GM08714 (cell line): ENCODE data around the gene UROD.
"Not testable (repeated sequence)": the region's sequence is repeated elsewhere in the genome, so short reads cannot be mapped to it uniquely, and the experiment has no call there.

Experiments used
- H3K4me3 ChIP-seq: fragments of 200-500 bp; sonication (Bioruptor generic); 2 replicates; pipeline ENCODE4 v1.5.1; 2014; ENCODE audit warnings: mild to moderate bottlenecking, low read length, inconsistent platforms
- ZNF274 ChIP-seq: IDR thresholded peaks from 2 replicates; pipeline ENCODE4 v1.6.1; 2012; ENCODE audit warnings: mild to moderate bottlenecking, low read depth, low read length

UROD gene

DNA sequence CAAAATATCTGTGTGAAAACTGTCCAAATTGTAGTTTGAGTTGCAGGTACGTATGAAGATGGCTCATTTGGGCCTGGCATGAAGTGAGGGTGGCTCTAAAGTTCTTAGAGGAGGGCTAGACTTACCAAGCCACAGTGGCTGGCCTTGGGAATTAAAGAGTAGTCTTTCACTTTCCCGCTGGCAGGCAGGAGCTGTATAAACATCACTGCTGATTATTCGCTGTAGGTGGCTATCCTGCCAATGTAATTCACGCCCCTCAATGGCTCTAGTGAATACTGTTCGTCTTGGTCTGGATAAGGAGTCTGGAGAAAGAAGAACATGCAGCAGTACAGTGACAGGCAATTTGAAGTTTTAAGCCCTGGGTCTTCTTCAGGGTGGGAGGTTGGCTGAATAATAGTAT, 31.0 kb downstream of the UROD start:
- no peak for TF ChIP-seq ZNF274

DNA sequence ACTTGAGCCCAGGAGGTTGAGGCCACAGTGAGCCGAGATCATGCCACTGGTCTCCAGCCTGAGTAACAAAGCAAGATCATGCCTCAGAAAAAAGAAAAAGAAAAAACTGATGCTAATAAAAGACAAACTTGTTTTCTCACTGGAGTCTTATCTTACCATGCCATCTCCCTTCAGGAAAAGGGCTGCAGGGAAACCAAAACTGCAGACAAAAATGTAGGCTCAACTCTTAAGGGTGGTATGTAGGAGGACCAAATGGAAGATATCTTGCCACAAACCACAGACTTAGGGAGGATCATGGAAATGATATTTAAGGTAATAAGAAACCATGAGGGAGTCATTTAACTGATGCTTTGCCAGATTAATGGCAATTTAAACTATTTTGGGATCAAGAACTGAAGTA, 32.9 kb downstream of the UROD start:
- no peak overlapping the region for H3K4me3 ChIP-seq
- no peak for TF ChIP-seq ZNF274

More for the DNA sequence above, 31.0 kb downstream of the UROD start:
- H3K4me3 ChIP-seq = no peak overlapping the region

DNA sequence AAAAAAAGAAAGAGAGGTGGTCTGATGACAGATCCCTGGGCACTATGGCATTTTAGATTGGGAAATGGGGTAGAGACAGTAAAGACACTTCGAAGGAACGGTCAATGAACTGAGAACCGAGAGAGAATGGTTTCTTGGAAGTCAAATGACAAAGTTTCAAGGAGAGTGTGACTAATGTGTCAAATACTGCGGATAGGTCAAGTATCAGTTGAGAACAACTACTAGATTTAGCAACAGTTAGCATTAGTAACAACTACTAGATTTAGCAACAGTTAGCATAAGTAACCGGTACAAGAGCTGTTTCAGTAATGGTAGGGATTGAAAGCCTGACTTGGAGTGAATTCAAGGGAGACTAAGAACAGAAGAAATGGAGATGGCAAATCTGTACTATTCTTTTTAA, 35.0 kb downstream of the UROD start:
- no peak overlapping the region for H3K4me3 ChIP-seq
- no peak for TF ChIP-seq ZNF274

- no peak overlapping the region; the same call in 1 of the 2 replicates for H3K4me3 ChIP-seq
- TF ChIP-seq ZNF274 = no peak
Observed at GRCh38 chr1:45051005-45051772, 39.1 kb downstream of the UROD start.

GRCh38 chr1:45057542-45057941, 45.5 kb downstream of the UROD start:
- no peak for TF ChIP-seq ZNF274
- no peak overlapping the region for H3K4me3 ChIP-seq

DNA sequence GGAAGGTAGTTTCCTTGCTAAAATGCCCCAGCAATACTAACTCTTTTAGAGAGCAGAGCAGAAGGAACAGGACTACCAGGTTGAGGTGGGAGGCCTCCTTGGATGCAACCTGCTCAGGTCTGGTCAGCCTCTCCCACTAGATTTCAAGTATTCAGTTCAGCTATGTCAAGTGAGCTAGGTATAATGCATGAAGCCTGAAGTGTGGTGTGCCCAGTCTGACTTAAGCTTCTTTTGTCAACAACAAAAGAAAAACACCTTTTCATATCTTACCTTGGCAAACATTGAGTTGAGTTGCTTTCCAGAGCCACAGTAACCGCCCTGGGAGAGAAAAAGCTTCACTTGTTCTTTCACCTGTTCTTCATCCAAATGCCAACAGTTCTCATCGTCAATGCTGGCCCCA, 47.8 kb downstream of the UROD start:
- no peak for TF ChIP-seq ZNF274
- H3K4me3 ChIP-seq = no peak overlapping the region

DNA sequence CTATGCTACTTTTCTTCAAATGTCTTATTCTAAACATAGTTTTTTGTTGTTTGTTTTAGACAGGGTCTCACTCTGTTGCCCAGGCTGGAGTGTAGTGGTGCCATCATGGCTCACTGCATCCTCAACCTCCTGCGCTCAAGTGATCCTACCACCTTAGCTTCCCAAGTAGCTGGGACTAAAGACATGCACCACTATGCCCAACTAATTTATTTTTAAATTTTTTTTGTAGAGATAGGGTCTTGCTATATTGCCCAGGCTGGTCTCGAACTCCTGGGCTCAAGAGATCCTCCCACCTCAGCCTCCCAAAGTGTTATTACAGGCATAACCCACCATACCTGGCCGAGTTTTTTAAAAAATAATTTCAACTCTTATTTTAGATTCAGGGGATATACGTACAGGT, 50.4 kb downstream of the UROD start:
- not testable (repeated sequence) for H3K4me3 ChIP-seq

- H3K4me3 ChIP-seq = no peak overlapping the region
- TF ChIP-seq ZNF274 = no peak
Observed at GRCh38 chr1:45065083-45065482, 53.0 kb downstream of the UROD start.
